ENCODE measurements around the gene CDH5.

Gene CDH5

GRCh38 chr16:66425651-66426050 is 59.2 kb downstream of the CDH5 start:
- no peak for DNase-seq (ENCODE audit: extremely low read depth, low read depth)
- TF ChIP-seq, protein P1, sequence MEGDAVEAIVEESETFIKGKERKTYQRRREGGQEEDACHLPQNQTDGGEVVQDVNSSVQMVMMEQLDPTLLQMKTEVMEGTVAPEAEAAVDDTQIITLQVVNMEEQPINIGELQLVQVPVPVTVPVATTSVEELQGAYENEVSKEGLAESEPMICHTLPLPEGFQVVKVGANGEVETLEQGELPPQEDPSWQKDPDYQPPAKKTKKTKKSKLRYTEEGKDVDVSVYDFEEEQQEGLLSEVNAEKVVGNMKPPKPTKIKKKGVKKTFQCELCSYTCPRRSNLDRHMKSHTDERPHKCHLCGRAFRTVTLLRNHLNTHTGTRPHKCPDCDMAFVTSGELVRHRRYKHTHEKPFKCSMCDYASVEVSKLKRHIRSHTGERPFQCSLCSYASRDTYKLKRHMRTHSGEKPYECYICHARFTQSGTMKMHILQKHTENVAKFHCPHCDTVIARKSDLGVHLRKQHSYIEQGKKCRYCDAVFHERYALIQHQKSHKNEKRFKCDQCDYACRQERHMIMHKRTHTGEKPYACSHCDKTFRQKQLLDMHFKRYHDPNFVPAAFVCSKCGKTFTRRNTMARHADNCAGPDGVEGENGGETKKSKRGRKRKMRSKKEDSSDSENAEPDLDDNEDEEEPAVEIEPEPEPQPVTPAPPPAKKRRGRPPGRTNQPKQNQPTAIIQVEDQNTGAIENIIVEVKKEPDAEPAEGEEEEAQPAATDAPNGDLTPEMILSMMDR (IDR thresholded peaks at IDR 0.05; ENCODE audit: low read depth, low read length), result no peak

DNA sequence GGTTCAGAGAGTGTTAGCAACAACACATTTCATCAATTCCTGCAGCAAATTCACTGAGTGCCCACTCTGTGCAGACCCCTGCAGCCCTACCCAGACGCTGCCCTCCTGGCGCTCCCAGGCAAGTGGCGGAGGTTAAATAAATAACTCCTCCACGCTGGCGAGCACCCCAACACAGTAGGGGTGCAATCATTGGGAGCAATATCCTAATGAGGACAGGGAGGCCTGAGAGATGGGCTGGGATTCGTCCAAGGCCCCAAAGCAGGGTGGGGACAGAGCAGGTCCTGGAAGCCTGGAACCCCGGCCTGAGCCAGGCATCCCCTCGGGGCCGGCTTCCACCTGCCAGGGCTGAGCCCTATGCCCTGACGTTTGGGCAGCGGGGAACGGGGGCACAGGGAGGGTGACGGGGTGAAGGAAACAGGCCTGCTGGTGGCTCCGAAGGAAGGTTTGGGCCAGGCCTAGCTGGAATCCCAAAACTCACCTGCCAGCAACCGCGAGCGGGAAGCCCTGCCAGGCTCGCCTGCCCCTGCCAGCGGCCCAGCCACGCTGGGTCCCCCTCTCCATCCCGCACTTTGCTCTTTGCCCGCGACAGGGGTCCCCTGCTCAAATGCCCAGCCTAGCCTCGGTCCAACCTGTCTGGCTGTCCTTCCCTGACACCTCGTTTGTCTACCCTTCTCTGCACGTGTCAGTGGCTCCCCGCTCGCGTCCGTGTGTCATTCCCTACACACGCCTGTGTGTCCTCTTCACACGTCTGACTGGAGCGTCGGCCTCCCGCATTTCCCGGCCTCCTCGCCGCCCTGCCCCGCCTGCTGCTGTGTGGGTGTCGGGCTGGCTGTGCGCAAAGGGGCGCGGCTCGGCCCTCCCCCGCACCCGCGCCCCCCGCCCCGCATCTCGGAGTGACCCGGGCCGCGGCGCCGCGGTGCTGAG is 59.9 kb downstream of the CDH5 start:
- TF ChIP-seq, protein P1 (IDR thresholded peaks at IDR 0.05; ENCODE audit: low read depth, low read length), result no peak
- DNase-seq (ENCODE audit: extremely low read depth, low read depth), result no peak

DNA sequence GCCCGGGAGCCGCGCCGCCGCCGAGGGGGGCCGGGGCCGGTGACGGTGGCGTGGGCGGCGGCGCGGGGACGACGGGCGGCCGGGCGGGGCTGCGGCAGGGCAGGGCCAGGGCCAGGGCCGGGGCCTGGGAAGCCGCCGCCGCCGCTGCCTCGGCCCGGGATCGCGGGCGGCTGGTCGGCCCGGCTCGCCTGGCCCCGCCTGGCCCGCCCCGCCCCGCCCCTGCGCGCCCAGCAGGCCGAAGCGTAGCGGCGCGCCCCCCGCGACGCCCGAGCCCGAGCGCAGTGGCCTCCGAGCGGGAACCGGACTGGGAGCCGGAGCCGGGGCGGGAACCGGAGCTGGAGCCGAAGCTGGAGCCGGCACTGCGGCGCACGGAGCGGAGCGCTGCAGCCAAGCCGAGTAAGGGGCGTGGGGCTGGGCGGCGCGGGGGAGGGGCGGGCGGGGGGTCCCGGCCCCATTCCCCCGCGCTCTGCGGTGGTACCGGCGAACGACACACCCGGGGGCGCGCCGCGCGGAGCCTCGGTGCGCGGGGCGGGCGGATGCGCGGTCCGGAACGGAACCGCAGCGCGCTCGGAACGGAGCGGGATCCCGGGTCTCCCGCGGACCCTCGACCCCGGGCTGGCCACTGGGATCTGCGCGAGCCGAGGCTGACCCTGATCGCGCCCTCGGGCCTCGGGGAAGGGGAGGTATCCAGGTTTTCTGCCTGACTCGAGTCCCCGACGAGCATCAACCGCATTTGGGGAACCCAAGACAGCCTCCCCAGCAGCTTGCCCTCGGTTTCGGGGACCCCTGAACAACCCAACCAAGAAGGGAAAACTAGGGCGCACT is 60.8 kb downstream of the CDH5 start, which contains the start of gene BEAN1:
BEAN1 (plus strand) TSS at position 260 of the 825 bp plus-strand sequence. CDS start 10,382 bp downstream, outside the sequence.
- no peak for DNase-seq (ENCODE audit: extremely low read depth, low read depth)
- TF ChIP-seq, protein P1 (IDR thresholded peaks at IDR 0.05; ENCODE audit: low read depth, low read length), result no peak

DNA sequence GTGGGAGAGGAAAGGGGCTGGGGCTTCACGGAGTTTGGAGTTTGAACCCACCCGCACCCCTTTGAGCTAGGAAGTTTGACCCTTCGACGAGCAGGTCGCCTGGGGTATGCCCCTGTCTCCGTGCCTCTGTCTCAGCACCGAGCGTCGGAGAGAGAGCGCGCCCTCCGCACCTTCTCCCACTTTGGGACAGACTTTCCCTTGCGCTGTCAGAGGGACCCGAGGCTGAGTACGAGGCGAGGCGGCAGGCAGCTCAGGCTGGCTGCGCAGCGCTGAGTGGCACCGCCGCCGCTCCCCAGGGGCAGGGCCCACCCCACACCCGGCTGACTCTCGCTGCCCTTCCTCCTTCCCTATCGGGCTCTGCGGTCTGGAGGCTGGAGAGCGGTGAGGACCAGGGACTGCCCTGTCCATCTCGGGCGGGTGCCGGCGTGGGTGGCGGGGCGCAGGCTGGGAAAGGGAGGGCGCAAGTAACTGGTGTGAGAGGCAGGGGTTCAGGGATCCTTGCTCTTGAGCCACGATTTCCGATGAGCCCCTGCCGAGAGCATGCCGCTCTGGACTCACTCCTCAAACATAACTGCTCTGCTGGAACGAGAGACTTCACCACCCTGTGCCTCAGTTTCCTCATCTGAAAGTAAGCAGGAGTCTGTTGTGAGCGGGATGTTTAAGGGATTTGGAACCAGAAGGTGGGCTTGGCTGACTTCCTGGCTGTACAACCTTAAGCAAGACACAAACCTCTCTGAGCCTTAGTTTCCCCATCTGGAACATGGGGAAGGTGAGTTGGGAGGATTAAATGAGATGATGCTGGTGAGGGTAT is 61.6 kb downstream of the CDH5 start:
- DNase-seq (ENCODE audit: extremely low read depth, low read depth), result no peak
- TF ChIP-seq, protein P1 (IDR thresholded peaks at IDR 0.05; ENCODE audit: low read depth, low read length), result no peak

DNA sequence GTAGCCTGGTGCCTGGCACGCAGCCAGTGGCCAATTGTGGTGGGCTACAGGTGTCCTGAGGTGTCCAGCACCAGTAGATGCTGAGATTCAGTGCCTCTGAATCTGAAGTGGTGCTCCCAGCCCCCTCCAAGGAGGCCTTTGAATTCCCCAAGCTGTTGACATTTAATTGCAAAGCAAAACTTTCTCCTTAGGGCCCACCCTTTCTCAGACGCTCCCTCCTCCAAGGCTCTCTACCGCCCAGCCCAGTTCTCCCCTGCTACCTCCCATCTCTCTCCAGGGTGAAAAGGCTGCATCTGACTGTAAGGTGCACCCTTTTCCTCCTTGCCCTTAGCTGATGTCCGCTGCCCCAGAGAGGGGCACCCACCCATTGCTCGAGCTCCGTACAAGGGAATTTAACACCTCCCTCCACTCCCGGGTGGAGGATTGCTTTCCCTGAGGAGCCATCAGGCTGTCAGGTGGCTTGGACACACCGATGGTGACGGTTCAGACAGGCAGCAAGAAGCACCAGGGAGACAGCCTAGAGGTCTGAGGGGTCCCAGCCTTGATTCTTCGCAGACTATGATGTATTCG is 62.3 kb downstream of the CDH5 start:
- TF ChIP-seq, protein P1 (IDR thresholded peaks at IDR 0.05; ENCODE audit: low read depth, low read length), result no peak
- no peak for DNase-seq (ENCODE audit: extremely low read depth, low read depth)

DNA sequence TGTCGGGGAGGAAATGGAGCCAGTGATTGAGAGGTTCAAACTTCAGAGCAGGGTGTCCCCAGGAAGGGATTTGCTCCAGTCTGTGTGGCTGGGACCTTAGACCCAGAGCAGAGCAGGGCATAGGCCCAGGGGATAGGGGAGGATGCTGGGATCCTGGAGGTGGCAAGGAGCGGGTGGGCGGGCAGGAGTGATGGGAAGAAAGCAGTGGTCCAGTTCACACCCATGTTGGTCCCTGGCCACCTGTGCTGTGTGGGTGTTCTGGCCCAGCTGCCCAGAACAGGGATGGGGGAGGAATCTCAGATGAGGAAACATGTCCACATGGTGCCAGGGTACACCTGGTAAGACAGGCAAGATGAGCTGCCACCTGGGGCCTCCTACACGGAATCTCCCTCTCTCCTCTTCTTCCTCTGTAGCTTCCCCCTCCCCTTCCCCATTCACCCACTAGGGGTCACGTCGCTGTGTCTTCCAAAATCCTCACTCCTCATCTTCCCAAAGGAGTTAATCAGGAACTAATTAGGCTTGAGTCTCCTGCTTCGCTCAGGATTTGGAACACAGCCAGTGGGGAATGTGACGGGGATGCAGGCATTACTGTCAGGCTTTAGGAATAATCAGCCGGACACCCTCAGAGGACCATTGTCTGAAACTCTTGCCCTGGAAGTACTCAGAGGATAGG is 62.9 kb downstream of the CDH5 start:
- TF ChIP-seq, protein P1 (IDR thresholded peaks at IDR 0.05; ENCODE audit: low read depth, low read length), result no peak
- DNase-seq (ENCODE audit: extremely low read depth, low read depth), result no peak

All from AG09319 (cell line).